Right ventricle myocardium inferior (tissue), 1 donor: ENCODE measurements around the gene NEK6. TPM values are rescaled to one million over a fixed set of nuclear protein-coding genes. Genes with fewer than 3 reads are reported as not detected.

ENCODE experiments used
- ATAC-seq: fragments of 200-7000 bp; cut with Tn5 transposase; one replicate; pipeline ENCODE4 v1.9.1; 2020; ENCODE audit warnings: mild to moderate bottlenecking, moderate library complexity
- DNase-seq: peaks from one replicate; pipeline ENCODE4 v3.0.0; 2021; ENCODE audit errors: missing footprints
- intact Hi-C: fragments of 100-400 bp; cut with DNase I; formaldehyde crosslinking; loops from one replicate; pipeline ENCODE4 v1.11.0; 2022
- total RNA-seq: library from RNA; stranded (reverse); fragmentation: NEBNext Ultra II Directional; extraction: Animal tissue kit (Norgen Biotek cat#: 25700); gene quantifications from one replicate; pipeline ENCODE4 v1.2.1, GENCODE V29; 2021
- donor health status: DM: no; HTN: yes; CAD: no; lungs with severe emphysema.

The NEK6 gene
- total RNA-seq, 1 donor from 2014 or later: 10.5 TPM

GRCh38 chr9:124285903-124286291, 28.1 kb downstream of the NEK6 start:
- no peak for DNase-seq
- intact Hi-C loops: no loop called here
- ATAC-seq: no peak

- DNase-seq (no peak), ATAC-seq (no peak)
- intact Hi-C loops: no loop called here
Observed at GRCh38 chr9:124286292-124286931, 28.7 kb downstream of the NEK6 start.

GRCh38 chr9:124290053-124290591, 32.4 kb downstream of the NEK6 start:
- ATAC-seq (no peak), DNase-seq (no peak)
- intact Hi-C loops: no loop called here

GRCh38 chr9:124290743-124291554, 33.2 kb downstream of the NEK6 start:
- intact Hi-C loops: no loop called here
- ATAC-seq: no peak
- no peak for DNase-seq

GRCh38 chr9:124291801-124292396, 34.1 kb downstream of the NEK6 start:
- ATAC-seq: peak; percentile 45

GRCh38 chr9:124292696-124293593, 35.2 kb downstream of the NEK6 start:
- intact Hi-C loops: no loop called here
- DNase-seq (no peak), ATAC-seq (no peak)

More at GRCh38 chr9:124291801-124292396, 34.1 kb downstream of the NEK6 start:
- no peak for DNase-seq
- intact Hi-C loops: no loop called here

GRCh38 chr9:124293718-124294506, 36.2 kb downstream of the NEK6 start:
- DNase-seq: no peak
- no peak for ATAC-seq
- intact Hi-C loops: no loop called here

- intact Hi-C loops: loop anchor here (5.0 kb wide), 2 partner anchors 38 to 78 kb away; partner anchors contain the start of gene NEK6
- ATAC-seq (no peak), DNase-seq (no peak)
Observed at GRCh38 chr9:124295159-124295794, 37.5 kb downstream of the NEK6 start.

GRCh38 chr9:124296094-124296493, 38.3 kb downstream of the NEK6 start:
- no peak for ATAC-seq
- DNase-seq: no peak
- intact Hi-C loops: loop anchor here (2.0 to 5.0 kb wide), 3 partner anchors 15 to 79 kb away; partner anchors contain the start of gene NEK6

GRCh38 chr9:124296796-124297550, 39.2 kb downstream of the NEK6 start:
- intact Hi-C loops: loop anchor here (2.0 to 5.0 kb wide), 3 partner anchors 16 to 80 kb away; partner anchors contain the start of gene NEK6
- ATAC-seq (no peak), DNase-seq (no peak)

GRCh38 chr9:124297551-124297901, 39.8 kb downstream of the NEK6 start:
- intact Hi-C loops: loop anchor here (2.0 to 5.0 kb wide), 3 partner anchors 17 to 80 kb away; partner anchors contain the start of gene NEK6
- DNase-seq (peak; percentile 87), ATAC-seq (peak; percentile 91)

GRCh38 chr9:124297915-124298645, 40.3 kb downstream of the NEK6 start:
- intact Hi-C loops: loop anchor here (2.0 to 5.0 kb wide), 3 partner anchors 17 to 81 kb away; partner anchors contain the start of gene NEK6
- DNase-seq: no peak
- no peak for ATAC-seq

GRCh38 chr9:124298646-124299235, 41.0 kb downstream of the NEK6 start:
- intact Hi-C loops: loop anchor here (5.0 kb wide), 2 partner anchors 41 to 81 kb away; partner anchors contain the start of gene NEK6
- DNase-seq: no peak
- no peak for ATAC-seq

GRCh38 chr9:124299515-124300090, 41.9 kb downstream of the NEK6 start:
- DNase-seq: no peak
- intact Hi-C loops: loop anchor here (5.0 kb wide), 2 partner anchors 42 to 82 kb away; partner anchors contain the start of gene NEK6
- no peak for ATAC-seq

GRCh38 chr9:124300312-124300711, 42.6 kb downstream of the NEK6 start:
- DNase-seq (no peak), ATAC-seq (no peak)
- intact Hi-C loops: no loop called here
